ENCODE results near the gene NOC4L. TPM values are rescaled to one million over a fixed set of nuclear protein-coding genes. Genes with fewer than 3 reads are reported as not detected.

Gene NOC4L
- total and polyA plus RNA-seq, 2 of the 4 experiments (the other 2 are of a cell fraction) = 5.2 to 13.4 TPM

DNA sequence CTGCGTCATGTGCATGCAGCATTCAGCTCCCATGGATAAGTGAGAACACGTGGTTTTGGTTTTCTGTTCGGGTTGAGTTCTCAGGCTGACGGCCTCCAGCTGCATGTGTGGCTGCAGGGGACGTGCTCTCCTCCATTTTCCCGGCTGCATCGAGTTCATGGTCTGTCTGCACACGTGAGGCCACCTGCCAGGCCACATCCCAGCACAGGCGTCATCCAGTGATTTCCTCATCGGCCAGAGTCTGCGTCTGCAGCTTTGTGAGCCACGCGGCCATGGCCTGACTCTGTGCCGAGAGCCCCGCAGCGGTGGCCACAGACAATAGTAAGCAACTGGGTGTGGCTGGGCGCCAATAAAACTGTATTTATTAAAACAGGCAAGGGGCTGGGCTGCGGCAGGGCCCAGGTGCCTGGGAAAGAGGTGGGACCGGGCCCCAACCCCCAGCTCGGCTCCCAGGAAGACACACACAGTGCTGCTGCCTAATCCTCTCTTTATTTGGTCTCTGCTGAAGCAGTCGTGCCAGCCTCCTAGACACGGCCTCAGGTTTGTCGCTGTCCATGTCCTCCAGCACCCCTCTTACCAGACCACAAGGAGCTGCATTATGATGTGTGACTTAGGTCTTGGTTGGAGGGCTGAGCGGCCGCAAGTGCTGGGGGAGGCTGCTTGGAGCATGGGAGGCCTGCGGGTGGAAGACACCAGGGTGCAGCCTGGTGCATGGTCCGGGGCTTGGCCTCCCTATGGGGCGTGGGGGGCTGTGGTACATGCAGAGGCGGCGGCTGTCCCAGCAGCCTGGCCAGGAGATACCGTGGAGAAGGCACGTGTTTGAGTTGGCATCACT, 52.0 kb downstream of the NOC4L start:
- no peak overlapping the region for H3K23ac ChIP-seq (ENCODE audit: low read depth, low read length)
- no peak overlapping the region for H3K14ac ChIP-seq (replicated peaks; ENCODE audit: low read depth, low read length)
- no peak overlapping the region for H2AK9ac ChIP-seq (replicated peaks; ENCODE audit: low read depth, low read length, poor library complexity)
- H2BK120ac ChIP-seq (ENCODE audit: low read depth, low read length) = no peak overlapping the region
- H3K9me1 ChIP-seq (ENCODE audit: insufficient read depth, low read length) = no peaks in the 10 kb centered on the region
- H3K18ac ChIP-seq (ENCODE audit: low read depth, low read length) = no peak overlapping the region
- no peaks in the 10 kb centered on the region for H3K36me3 ChIP-seq (ENCODE audit: control insufficient read depth, insufficient read depth, low read length)
- H3K27me3 ChIP-seq (ENCODE audit: control insufficient read depth, insufficient read depth, low read length) = no peaks in the 10 kb centered on the region; the same call in 1 of the 2 replicates
- no peak for DNase-seq
- ChIA-PET POLR2A (ENCODE audit: unreplicated experiment) (no interaction called here), CTCF (interaction anchor here (0.5 kb wide), 1 partner anchor 1340 kb away, joined by 7 read pairs; no protein-coding TSS in a partner anchor)
- H4K91ac ChIP-seq (ENCODE audit: insufficient read depth, low read depth, low read length) = no peak overlapping the region
- in situ Hi-C loops (cut with MboI; ENCODE audit: low sequenced_read_pairs) (no loop called here), dilution Hi-C loops (cut with HindIII; ENCODE audit: low sequenced_read_pairs, unreplicated experiment) (no loop called here), intact Hi-C loops (cut with micrococcal nuclease) (no loop called here)
- H2AK5ac ChIP-seq (ENCODE audit: low read depth, low read length) = no peak overlapping the region
- no peak overlapping the region for H3K9ac ChIP-seq (ENCODE audit: low read depth, low read length)
- no peaks in the 10 kb centered on the region for H4K20me1 ChIP-seq (ENCODE audit: insufficient read depth, low read length)
- H3K4me3 ChIP-seq (ENCODE audit: insufficient read depth, low read depth, low read length) = no peak overlapping the region
- ATAC-seq (ENCODE audit: low read depth) = no peak
- H3K9me3 ChIP-seq (ENCODE audit: control insufficient read depth, insufficient read depth, low read length) = peaks cover 12% of the 10 kb centered on the region
- H2AFZ ChIP-seq (replicated peaks; ENCODE audit: low read length, poor library complexity) = no peak overlapping the region
- WGBS, 2 experiments (ENCODE audit: extremely low coverage in 2 of 2, insufficient read length in 1 of 2) = 54% methylated on average over 18 of the region's 32 CpGs; no CpG with 5 or more reads in 1 of the 2 experiments
- no peak overlapping the region for H3K27ac ChIP-seq (ENCODE audit: insufficient read depth, low read length)
- H2BK5ac ChIP-seq (ENCODE audit: low read depth, low read length, poor library complexity, severe bottlenecking) = no peak overlapping the region
- no peak overlapping the region for H4K5ac ChIP-seq (ENCODE audit: low read depth, low read length)
- no peaks in the 10 kb centered on the region for H3K4me1 ChIP-seq (ENCODE audit: control insufficient read depth, insufficient read depth, low read length)
- no peak overlapping the region for H3K56ac ChIP-seq (ENCODE audit: extremely low read depth, insufficient read depth, low read length)
- H3K79me1 ChIP-seq (ENCODE audit: low read depth in 1 of 2, low read length in 2 of 2) = no peaks in the 10 kb centered on the region
- no peak overlapping the region for H2BK15ac ChIP-seq (ENCODE audit: low read depth, low read length)
- TF ChIP-seq RFX5 (IDR thresholded peaks at IDR 0.05; ENCODE audit: low read depth, low read length) (no peak), MAZ (IDR thresholded peaks at IDR 0.05; ENCODE audit: borderline replicate concordance, low read depth, low read length) (no peak), SMC3 (IDR thresholded peaks at IDR 0.05; ENCODE audit: low read depth, low read length) (no peak), BHLHE40 (IDR thresholded peaks at IDR 0.05; ENCODE audit: low read depth, low read length) (no peak), CEBPB (IDR thresholded peaks at IDR 0.05; ENCODE audit: low read depth, low read length) (no peak), POLR2A (IDR thresholded peaks at IDR 0.05; ENCODE audit: low read depth, low read length) (no peak), RCOR1 (IDR thresholded peaks at IDR 0.05; ENCODE audit: insufficient replicate concordance, low read length) (no peak), NFE2L2 (IDR thresholded peaks at IDR 0.05; ENCODE audit: low read depth, low read length) (no peak), CHD1 (IDR thresholded peaks at IDR 0.05; ENCODE audit: low read depth, low read length) (no peak)
- TF ChIP-seq, protein P1, sequence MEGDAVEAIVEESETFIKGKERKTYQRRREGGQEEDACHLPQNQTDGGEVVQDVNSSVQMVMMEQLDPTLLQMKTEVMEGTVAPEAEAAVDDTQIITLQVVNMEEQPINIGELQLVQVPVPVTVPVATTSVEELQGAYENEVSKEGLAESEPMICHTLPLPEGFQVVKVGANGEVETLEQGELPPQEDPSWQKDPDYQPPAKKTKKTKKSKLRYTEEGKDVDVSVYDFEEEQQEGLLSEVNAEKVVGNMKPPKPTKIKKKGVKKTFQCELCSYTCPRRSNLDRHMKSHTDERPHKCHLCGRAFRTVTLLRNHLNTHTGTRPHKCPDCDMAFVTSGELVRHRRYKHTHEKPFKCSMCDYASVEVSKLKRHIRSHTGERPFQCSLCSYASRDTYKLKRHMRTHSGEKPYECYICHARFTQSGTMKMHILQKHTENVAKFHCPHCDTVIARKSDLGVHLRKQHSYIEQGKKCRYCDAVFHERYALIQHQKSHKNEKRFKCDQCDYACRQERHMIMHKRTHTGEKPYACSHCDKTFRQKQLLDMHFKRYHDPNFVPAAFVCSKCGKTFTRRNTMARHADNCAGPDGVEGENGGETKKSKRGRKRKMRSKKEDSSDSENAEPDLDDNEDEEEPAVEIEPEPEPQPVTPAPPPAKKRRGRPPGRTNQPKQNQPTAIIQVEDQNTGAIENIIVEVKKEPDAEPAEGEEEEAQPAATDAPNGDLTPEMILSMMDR (conservative IDR thresholded peaks at IDR 0.05; ENCODE audit: low read depth, low read length) = no peak
- H3K4me2 ChIP-seq (ENCODE audit: low read depth, low read length) = no peak overlapping the region
- no peak overlapping the region for H2BK20ac ChIP-seq (ENCODE audit: low read depth, low read length)
- H4K8ac ChIP-seq (ENCODE audit: low read depth in 2 of 2, low read length in 2 of 2) = no peak overlapping the region
- BruUV-seq (replicated peaks) = no TSS peak
- H3K4ac ChIP-seq (ENCODE audit: low read depth, low read length) = no peak overlapping the region
